Mesodermal cell (in vitro differentiated cells): ENCODE measurements around the gene ANKS4B.

Source experiments
- H3K27ac ChIP-seq: 2 replicates; pipeline ENCODE4 v1.7.0; 2013; ENCODE audit warnings: mild to moderate bottlenecking, low read depth, low read length, moderate library complexity; ENCODE audit not compliant: severe bottlenecking
- H3K36me3 ChIP-seq: 2 replicates; pipeline ENCODE4 v1.7.1; 2013; ENCODE audit warnings: mild to moderate bottlenecking, low read length, moderate library complexity; ENCODE audit not compliant: control insufficient read depth, insufficient read depth
- H3K4me1 ChIP-seq: one replicate; pipeline ENCODE4 v1.7.1; 2013; ENCODE audit warnings: mild to moderate bottlenecking, low read length; ENCODE audit not compliant: insufficient read depth, control insufficient read depth, poor library complexity, severe bottlenecking
- H3K4me3 ChIP-seq: 2 replicates; pipeline ENCODE4 v1.7.0; 2013; ENCODE audit warnings: low read length, control low read depth, mild to moderate bottlenecking; ENCODE audit not compliant: insufficient read depth, poor library complexity, severe bottlenecking; ENCODE audit errors: extremely low read depth
- H3K9me3 ChIP-seq: 2 replicates; pipeline ENCODE4 v1.7.1; 2013; ENCODE audit warnings: mild to moderate bottlenecking, low read length, moderate library complexity; ENCODE audit not compliant: control insufficient read depth
- WGBS, 2 experiments: methylation state at CpG; one replicate each; pipeline ENCODE4 v1.1.5; 2013; ENCODE audit warnings: missing lambda C conversion rate in 2 of 2; ENCODE audit not compliant: insufficient coverage in 2 of 2; 5-methylcytosine and 5-hydroxymethylcytosine counted together

The ANKS4B gene

GRCh38 chr16:21219551-21219950 is 13.9 kb upstream of the ANKS4B start:
- H3K27ac ChIP-seq = no peak overlapping the region
- H3K4me3 ChIP-seq = no peak overlapping the region
- no peaks in the 10 kb centered on the region for H3K36me3 ChIP-seq
- no peaks in the 10 kb centered on the region for H3K4me1 ChIP-seq
- no peaks in the 10 kb centered on the region for H3K9me3 ChIP-seq
- no CpG with 5 or more reads among the region's 2 CpGs for WGBS, 2 experiments

GRCh38 chr16:21222495-21223337 is 10.8 kb upstream of the ANKS4B start:
- Histone ChIP-seq H3K9me3 (no peaks in the 10 kb centered on the region), H3K4me1 (no peaks in the 10 kb centered on the region), H3K4me3 (no peak overlapping the region), H3K27ac (no peak overlapping the region), H3K36me3 (no peaks in the 10 kb centered on the region)
- WGBS, 2 experiments = 62 to 83% methylated on average over 3 to 4 of the region's 4 CpGs

DNA sequence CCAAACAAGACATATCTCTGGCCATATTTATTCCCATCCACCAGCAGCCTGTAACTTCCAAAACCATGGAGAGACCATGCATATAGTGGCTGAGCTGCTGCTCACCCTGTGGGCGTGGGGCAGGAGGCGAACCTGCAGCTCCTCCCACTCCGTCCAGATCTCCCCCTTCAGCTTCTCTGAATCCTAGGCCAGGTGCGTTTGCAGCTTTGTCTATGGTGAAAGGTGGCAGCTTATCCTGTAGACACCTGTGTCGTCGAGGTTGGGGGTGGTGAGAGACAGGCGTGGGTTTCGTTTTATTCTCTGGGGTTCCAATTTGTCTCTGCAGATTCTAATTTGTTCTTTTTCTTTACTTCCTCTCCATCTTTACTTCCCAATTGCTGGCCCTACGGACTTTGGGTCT is 9.7 kb upstream of the ANKS4B start:
- no peaks in the 10 kb centered on the region for H3K36me3 ChIP-seq
- no peaks in the 10 kb centered on the region for H3K4me1 ChIP-seq
- WGBS, 2 experiments = 83 to 89% methylated on average over 5 to 8 of the region's 9 CpGs
- no peak overlapping the region for H3K27ac ChIP-seq
- H3K4me3 ChIP-seq = no peak overlapping the region
- H3K9me3 ChIP-seq = no peaks in the 10 kb centered on the region

DNA sequence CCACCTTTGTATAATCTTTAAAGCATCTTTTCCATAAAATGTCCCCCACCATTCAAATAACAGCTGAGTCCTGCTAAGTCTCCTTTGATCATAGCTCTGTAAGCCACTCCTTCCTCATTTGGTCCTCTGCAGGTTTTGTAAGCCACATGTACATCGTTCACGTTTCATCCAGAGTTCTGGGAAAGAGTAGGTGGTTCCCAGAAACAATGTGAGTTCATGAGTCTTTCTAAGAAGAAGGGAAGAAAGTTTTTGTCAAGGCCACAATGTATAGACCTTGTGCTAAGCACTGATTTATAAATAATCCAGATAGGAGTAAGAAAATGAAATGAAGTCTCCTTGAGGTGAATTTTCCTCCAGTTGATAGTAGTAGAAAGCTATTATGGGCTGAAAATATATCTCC is 8.7 kb upstream of the ANKS4B start:
- Histone ChIP-seq H3K27ac (no peak overlapping the region), H3K4me1 (no peaks in the 10 kb centered on the region), H3K9me3 (no peaks in the 10 kb centered on the region), H3K4me3 (no peak overlapping the region), H3K36me3 (no peaks in the 10 kb centered on the region)
- 90 to 100% methylated on average over 2 of the region's 2 CpGs for WGBS, 2 experiments

- Histone ChIP-seq H3K4me3 (no peak overlapping the region), H3K4me1 (no peaks in the 10 kb centered on the region), H3K27ac (no peak overlapping the region), H3K36me3 (no peaks in the 10 kb centered on the region), H3K9me3 (no peaks in the 10 kb centered on the region)
Measured at GRCh38 chr16:21226749-21227148, 6.8 kb upstream of the ANKS4B start.

DNA sequence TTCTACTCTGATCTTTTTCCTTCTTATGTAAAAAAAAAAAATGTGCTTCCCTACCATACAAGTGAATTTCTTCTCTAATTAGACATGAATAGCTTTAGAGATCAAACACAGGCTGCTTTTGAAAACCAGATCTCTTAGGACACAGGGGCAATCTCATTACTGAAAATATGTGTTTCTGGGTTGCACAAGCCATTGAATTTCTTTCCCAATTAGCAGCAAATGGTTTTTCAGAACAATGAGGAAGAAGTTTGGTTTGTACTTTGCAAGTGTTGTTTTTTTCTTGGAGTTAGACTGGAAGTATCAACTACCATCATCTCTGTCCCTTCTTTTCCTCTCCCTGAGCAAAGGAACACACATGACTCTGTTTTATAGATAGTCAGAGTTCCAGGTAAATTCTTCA is 5.6 kb upstream of the ANKS4B start:
- Histone ChIP-seq H3K27ac (no peak overlapping the region), H3K4me3 (no peak overlapping the region), H3K9me3 (no peaks in the 10 kb centered on the region), H3K4me1 (no peaks in the 10 kb centered on the region), H3K36me3 (no peaks in the 10 kb centered on the region)

DNA sequence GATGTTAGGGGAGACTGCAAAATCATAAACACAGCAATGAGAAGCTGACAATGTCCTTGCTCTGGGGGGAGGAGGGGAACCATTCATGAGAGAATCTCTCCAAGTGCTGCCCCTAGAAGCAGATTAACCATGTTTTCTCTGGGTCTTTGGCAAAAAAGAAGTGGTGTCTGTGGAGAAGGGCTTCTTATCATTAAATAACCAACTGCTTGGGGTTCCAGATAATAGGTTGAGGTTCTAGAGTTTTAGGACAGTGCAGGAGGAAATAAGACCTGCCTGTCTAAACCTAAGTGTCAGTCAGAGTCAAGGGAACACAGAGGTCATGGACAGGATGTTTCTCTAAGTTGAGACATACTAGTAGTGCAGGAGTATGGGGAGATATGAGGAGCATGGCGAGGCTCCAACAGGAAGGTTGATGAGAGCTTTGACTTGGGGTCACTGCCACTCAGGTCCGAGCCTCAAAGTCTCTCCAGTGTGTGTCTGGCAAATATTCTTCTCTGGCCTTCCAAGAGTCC is 5.1 kb upstream of the ANKS4B start:
- Histone ChIP-seq H3K36me3 (no peaks in the 10 kb centered on the region), H3K4me1 (no peaks in the 10 kb centered on the region), H3K4me3 (no peak overlapping the region), H3K9me3 (no peaks in the 10 kb centered on the region), H3K27ac (no peak overlapping the region)
- WGBS, 2 experiments = 85 to 94% methylated on average over 2 of the region's 2 CpGs

GRCh38 chr16:21233045-21233520 is 416 bp upstream of the ANKS4B start:
- Histone ChIP-seq H3K27ac (no peak overlapping the region), H3K4me1 (no peaks in the 10 kb centered on the region), H3K4me3 (no peak overlapping the region), H3K9me3 (no peaks in the 10 kb centered on the region), H3K36me3 (no peaks in the 10 kb centered on the region)
- WGBS, 2 experiments = 100% methylated on average over 1 of the region's 1 CpG; no CpG with 5 or more reads in 1 of the 2 experiments

DNA sequence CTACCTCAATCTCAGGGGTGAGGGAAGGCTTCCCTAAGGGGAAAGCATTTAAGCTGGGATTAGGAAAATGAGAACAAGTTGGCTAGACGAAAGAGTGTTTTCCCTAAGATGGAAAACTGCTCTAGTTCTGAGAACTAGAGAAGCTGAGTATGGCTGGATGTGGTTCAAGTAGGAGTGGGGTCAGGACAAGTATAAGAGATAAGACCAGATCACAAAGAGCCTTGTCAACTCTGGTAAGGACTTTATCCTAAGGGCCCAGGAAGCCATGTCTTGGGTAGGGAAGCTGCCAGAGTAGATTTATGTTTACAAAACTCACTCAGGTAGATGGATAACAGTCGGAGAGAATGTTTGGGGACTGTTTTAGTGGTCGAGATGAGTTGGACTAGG is 1.7 kb downstream of the ANKS4B start:
- no peak overlapping the region for H3K4me3 ChIP-seq
- WGBS, 2 experiments = 71 to 86% methylated on average over 3 of the region's 3 CpGs
- H3K9me3 ChIP-seq = no peaks in the 10 kb centered on the region
- H3K27ac ChIP-seq = no peak overlapping the region
- H3K4me1 ChIP-seq = no peaks in the 10 kb centered on the region
- H3K36me3 ChIP-seq = no peaks in the 10 kb centered on the region

DNA sequence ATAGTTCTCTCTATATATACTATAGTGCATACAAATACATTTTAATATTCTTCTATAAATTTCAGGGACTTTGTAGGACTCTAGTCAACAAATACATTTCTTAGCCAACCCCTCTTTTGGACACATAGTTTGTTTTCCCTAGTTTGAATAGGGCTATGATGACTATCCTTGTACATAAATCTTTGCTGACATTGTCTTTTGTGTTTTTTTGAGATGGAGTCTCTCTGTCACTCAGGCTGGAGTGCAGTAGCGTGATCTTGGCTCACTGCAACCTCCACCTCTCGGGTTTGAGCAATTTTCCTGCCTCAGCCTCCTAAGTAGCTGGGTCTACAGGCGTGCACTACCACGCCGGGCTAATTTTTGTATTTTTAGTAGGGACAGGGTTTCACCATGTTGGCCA is 3.3 kb downstream of the ANKS4B start:
- Histone ChIP-seq H3K9me3 (no peaks in the 10 kb centered on the region), H3K36me3 (no peaks in the 10 kb centered on the region), H3K4me1 (no peaks in the 10 kb centered on the region), H3K27ac (no peak overlapping the region), H3K4me3 (no peak overlapping the region)
- WGBS, 2 experiments = 66 to 75% methylated on average over 2 to 3 of the region's 5 CpGs

- no peak overlapping the region for H3K4me3 ChIP-seq
- H3K36me3 ChIP-seq = no peaks in the 10 kb centered on the region
- no peak overlapping the region for H3K27ac ChIP-seq
- H3K4me1 ChIP-seq = no peaks in the 10 kb centered on the region
- no peaks in the 10 kb centered on the region for H3K9me3 ChIP-seq
- 100% methylated on average over 1 of the region's 4 CpGs; no CpG with 5 or more reads in 1 of the 2 experiments for WGBS, 2 experiments
Measured at GRCh38 chr16:21239646-21240045, 6.1 kb downstream of the ANKS4B start.
